HG03095 (cell line): ENCODE results near the gene VPREB1.
"Not testable (repeated sequence)": the region's sequence is repeated elsewhere in the genome, so short reads cannot be mapped to it uniquely, and the experiment has no call there.

Experiments
- ATAC-seq: cut with Tn5 transposase; IDR thresholded peaks from one replicate; pipeline ENCODE4 v1.9.1; 2021; ENCODE audit warnings: moderate library complexity; ENCODE audit not compliant: unreplicated experiment

The VPREB1 gene

DNA sequence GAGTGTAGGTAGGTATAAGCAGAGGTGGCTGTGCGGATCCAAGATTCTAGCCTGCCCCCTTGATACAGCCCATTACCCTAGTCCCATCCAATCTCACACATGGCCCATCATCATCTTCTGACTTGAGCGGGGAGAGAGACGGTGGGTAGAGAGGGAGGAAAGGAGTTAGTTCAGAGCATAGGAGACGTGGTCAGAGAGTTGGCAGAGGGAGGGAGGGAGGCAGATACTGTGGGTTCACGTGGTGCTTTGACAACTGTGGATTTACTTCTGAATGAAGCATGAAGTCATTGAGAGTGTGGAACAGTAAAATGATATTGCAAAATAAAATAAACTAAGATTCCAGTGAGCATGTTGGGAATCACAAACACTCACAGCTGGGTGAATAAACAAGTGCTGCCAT, 31.4 kb upstream of the VPREB1 start:
- no peak for ATAC-seq

DNA sequence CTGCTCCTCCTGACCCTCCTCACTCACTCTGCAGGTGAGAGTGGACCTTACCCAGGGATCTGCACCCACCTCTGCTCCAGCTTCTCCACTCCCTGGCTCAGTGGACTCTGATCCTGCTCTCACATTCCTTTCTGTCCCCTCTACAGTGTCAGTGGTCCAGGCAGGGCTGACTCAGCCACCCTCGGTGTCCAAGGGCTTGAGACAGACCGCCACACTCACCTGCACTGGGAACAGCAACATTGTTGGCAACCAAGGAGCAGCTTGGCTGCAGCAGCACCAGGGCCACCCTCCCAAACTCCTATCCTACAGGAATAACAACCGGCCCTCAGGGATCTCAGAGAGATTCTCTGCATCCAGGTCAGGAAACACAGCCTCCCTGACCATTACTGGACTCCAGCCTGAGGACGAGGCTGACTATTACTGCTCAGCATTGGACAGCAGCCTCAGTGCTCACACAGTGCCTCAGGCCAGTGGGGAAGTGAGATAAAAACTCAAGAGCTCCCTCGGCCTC, 29.7 kb upstream of the VPREB1 start:
- no peak for ATAC-seq

DNA sequence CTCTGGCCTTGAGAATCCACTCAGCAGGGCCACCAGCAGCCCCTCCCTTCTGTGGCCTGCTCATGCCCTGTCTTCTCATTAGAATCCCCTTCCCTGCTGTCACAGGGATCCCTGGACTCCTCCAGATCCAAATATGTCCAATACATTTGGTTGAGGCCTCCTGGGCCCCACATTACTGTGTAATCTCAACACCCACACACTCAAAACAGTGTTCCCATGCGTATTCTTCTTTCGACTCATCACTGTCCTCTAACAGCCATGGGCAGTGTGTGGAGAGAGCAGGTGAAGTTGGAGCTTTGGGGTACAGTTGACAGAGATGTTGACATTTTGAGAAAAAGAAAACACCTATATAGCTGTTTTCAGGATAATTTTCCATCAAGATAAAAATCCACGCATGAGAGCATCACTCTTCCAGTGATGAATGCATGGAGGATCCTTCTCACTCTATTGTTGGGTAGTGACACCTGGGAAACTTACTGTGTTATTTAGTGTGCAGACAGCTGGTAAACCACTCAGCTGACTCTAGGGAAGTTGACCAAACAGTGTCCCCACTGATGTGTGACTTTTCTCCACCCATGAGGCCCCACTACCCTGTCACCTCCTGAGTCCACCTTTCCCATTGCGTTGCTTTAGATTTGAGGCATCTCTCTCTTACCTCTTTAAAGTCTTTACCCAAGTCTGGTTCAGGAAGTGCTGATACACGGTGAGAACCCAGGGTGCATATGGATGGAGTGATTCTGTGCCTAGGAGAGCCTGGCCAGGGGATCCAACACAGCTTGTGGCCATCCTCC, 28.7 kb upstream of the VPREB1 start:
- no peak for ATAC-seq

DNA sequence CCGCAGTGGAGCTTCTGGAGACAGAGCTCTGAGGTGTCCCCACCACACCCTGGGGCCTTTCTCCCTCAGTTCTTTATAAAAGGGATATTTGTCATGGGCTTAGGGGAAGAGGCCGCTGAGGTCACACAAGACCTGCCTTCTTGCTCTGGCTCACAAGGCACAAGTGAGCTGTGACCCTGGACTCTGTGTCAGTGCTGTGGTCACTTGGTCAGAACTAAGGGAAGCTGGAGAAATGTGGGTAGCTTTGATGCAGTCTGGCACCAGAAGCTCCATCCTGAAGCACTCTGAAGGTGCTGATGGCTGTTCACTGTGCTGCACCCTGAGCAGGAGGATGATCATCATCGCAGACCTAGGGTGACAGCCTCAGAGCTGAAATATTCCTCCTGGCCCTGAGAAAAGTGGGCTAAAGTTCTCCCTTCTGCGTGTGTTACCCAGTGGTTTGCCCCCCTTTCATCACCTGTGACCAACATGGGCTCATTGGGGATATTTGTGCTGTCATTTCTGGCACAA, 28.1 kb upstream of the VPREB1 start:
- no peak for ATAC-seq

GRCh38 chr22:22218302-22218701, 26.3 kb upstream of the VPREB1 start:
- ATAC-seq: no peak

DNA sequence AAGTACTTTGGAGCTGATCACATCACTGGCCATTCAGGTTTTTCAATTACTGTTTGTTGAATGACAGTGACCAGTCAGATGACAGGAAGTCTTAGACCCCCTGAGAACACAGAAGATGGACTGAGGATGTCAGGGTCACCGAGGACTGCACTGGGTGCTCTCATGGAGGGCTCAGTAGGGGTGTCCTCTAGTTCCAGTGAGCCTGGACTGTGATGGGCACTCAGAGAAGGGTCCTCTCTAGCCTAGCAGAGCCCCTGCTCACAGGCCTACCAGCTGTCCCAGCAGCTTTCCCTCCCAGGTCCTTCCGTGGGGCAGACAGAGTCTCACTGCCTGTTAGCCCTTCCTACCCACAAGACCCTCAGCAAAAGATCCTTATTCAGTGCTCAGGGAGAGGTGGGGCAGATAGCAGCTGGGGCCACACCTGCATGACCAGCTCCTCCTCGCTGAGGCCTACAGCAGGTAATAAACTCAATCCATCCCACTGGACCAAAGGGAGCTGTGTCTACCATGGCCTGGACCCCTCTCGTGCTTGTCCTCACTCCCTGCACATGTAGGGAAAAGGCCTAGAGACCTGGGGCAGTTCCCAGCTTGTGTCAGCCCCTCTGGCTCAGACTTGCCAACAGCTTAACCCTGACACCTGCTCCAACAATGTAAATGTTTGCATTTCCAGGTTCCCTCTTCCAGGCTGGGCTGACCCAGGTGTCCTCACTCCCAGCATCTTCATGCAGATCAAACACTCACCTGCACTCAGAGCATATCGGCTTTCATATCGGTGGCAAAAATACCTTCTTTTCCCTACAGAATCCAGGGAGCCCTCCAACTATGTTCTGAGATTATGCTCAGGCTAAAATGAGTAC, 25.2 kb upstream of the VPREB1 start:
- no peak for ATAC-seq

GRCh38 chr22:22221043-22221442, 23.5 kb upstream of the VPREB1 start:
- ATAC-seq: not testable (repeated sequence)

- no peak for ATAC-seq
Measured at GRCh38 chr22:22226448-22227187, 18.0 kb upstream of the VPREB1 start.

DNA sequence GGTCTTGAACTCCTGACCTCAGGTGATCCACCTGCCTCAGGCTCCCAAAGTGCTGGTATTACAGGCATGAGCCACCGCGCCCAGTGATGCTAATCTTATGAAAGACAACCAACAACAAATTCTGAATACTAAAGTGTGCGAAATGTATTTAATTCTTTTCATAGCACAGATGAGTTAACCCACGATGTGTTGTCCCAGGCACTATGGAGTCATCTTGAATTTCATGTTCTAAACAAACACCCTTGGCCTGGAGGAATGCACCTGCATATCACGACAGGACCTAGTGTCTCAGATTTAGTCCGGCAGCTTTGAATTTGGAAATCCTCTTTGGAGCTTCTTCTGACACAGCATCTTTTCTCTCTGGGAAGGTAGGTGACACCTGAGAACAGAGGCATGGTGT, 16.2 kb upstream of the VPREB1 start:
- ATAC-seq: no peak

DNA sequence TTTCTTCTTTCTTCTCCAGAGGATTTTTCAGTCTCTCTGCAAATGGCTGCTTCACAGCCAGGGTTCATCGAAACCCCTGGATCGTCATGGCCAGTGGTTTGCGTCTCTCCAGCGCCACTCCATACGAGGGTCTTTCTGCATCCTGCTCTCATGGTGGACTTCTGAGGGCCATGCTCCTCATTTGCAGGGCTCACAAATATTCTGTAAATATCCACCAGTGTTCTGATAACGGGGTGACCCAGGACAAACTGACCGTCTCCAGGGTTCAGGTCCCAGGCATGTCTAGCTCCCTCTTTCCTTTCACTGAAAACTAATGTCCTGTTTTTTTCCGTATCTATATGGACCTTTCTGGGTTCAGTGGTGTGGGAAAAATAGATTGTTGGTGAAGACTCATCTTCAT, 15.7 kb upstream of the VPREB1 start:
- no peak for ATAC-seq

DNA sequence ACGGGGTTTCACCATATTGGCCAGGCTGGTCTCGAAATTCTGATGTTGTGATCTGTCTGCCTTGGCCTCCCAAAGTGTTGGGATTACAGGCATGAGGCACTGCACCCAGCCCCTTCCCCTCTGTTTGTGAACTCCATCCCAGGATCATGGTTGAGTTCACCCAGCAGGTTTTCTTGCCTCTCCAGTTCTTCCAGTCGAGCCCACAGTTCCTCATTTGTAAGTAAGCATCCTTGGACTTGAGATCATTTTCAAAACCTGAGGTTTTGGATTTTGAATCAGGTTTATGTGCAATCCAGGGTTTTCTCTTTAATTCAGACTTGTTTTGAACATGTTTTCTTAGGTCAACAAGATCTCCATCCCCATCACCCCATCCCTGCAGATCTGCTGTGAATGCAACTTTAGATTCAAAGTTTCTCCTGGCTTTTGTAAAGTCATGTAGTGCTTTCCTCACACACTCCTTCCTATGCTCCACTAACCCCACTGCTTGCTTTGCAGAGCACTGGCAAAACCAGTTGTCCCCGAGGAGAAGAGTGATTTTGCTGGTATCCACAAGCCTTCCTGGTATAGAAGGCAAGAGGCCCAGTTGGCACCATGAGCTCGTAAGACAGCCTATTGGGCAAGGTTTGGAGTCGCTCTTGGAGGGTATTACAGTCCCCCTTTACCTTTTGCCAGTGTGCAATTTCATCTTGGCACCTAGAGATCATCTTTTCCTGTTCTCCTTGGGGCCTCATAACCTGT, 14.7 kb upstream of the VPREB1 start:
- no peak for ATAC-seq

- no peak for ATAC-seq
Measured at GRCh38 chr22:22230438-22230837, 14.1 kb upstream of the VPREB1 start.

GRCh38 chr22:22233081-22233480, 11.5 kb upstream of the VPREB1 start:
- no peak for ATAC-seq

- no peak for ATAC-seq
Measured at GRCh38 chr22:22235558-22235957, 9.0 kb upstream of the VPREB1 start.

- no peak for ATAC-seq
Measured at GRCh38 chr22:22237521-22237920, 7.1 kb upstream of the VPREB1 start.

DNA sequence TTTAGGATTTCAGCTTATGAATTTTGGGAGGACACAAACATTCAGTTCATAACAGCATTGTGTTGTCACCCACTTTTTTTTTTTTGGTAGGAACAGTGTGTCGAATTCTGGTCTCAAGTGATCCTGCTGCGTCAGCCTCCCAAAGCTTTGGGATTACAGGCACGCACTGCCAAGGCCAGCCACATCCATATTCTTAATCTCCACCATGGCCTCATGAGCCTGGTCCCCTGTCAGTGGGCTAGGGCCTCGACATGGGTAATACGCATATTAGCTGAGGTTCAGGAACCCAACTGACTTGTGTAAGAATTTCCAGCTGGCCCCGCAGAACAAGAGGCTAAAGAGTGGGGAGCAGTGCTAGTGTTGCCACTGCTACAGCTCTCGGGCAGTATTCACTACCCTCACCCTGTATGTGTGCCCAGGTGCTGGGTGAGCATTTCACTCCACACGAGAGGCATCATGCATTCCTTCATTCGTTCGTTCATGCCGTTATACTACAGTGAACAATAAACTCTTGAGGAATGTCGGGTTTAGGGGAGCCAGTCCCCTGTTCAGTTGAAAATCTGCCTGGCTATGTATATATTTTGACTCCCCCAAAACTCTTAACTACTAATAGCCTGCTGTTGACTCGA, 5.2 kb upstream of the VPREB1 start:
- ATAC-seq: no peak

DNA sequence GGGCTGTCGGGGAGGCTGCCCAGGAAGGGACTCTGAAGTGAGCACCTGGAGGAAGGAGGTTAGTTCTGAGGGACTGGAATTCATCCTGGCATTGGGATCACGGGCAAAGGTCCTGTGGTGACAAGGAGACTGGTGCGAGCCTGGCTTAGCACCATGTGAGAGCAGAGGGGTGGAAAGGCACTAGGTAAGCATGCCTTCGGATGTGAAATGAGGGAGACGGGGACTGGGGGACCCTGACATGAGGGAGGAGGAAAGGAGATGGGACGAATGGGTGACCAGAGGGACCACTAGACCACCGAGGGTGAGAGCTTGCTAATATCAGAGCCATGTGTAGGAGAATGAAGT, 3.1 kb upstream of the VPREB1 start:
- ATAC-seq: no peak

DNA sequence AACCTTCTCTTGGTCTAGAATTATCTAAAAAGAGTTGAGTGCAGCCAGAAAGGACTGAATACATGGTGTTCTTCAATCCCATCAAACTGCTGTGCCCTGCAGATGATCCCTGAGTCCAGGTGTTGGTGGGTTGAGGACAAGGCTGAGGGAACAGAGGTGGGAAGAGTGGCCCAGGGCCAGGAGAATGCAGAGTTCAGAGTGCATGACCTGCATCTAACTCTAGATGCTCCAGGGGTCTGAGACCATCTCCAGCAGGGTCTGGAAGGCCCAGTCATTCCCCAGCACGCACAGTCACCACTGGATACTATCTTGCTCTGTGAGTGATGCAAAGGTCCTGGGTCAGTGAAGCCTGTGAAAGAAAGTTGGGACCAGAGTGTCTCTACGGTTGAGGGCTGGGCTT, 2.1 kb upstream of the VPREB1 start:
- ATAC-seq: no peak

- ATAC-seq: no peak
Measured at GRCh38 chr22:22243033-22243680, 1.4 kb upstream of the VPREB1 start.
